Esophagus muscularis mucosa (tissue), 4 donors: Measurements from ENCODE around the gene TP53RK.
A peak's percentile ranks its signal among the peaks of the same experiment; 100 is the strongest.

ENCODE experiments used
- EP300 ChIP-seq: sonication (generic); formaldehyde crosslinking; IDR thresholded peaks from one replicate; pipeline ENCODE4 v1.6.1; 2017; ENCODE audit warnings: antibody characterized with exemption
- POLR2A ChIP-seq: fragments of 450-650 bp; IDR thresholded peaks from one replicate; pipeline ENCODE4 v1.6.1; 2017; ENCODE audit warnings: antibody characterized with exemption, moderate library complexity, mild to moderate bottlenecking, low read depth
- TF ChIP-seq, protein P1 (sequence below), 3 experiments: fragments of 200-600 bp in 2 of 3; fragments of 450-650 bp in 1 of 3; sonication (generic) in 2 of 3; IDR thresholded peaks; one replicate each; pipeline ENCODE4 v1.5.1; 2017 to 2019; ENCODE audit warnings: antibody characterized with exemption in 3 of 3, mild to moderate bottlenecking in 2 of 3, moderate library complexity in 1 of 3

DNA sequence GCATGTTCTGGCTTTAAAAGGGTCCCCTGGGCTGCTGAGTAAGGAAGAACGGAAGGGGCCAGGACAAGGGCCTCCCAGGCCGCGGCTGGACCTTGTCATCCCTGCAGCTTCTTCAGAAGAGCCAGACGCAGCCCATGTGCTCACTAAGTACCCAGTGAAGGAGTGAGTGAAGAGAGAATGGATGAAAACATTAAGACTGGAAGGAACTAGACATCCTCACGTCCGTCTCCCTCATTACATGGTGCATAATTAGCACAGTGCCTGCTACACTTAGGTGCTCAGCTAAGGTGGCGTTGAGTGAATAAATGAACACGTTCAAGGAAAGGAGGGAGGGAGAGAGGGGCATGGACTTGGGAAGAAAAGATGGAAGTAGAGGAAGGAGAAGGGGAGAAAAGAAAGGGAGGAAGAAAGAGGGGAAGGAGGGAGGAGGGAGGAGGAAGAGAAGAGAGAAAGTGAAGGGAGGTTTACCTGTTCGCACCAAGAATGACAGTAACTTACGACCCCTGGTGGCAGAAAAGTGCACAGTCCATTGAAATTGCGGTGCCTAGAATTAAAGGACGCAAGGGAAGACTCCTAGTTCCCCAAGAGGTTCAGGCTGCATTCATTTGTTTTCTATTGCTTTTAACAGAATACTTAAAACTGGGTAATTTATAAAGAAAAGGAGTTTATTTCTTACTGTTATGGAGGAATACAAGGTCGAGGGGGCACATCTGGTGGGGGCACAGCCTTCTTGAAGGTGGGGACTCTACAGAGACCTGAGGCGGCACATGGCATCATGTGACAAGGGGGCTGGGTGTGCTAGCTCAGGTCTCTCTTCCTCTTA, 8.0 kb downstream of the TP53RK start:
- TF ChIP-seq, protein P1, sequence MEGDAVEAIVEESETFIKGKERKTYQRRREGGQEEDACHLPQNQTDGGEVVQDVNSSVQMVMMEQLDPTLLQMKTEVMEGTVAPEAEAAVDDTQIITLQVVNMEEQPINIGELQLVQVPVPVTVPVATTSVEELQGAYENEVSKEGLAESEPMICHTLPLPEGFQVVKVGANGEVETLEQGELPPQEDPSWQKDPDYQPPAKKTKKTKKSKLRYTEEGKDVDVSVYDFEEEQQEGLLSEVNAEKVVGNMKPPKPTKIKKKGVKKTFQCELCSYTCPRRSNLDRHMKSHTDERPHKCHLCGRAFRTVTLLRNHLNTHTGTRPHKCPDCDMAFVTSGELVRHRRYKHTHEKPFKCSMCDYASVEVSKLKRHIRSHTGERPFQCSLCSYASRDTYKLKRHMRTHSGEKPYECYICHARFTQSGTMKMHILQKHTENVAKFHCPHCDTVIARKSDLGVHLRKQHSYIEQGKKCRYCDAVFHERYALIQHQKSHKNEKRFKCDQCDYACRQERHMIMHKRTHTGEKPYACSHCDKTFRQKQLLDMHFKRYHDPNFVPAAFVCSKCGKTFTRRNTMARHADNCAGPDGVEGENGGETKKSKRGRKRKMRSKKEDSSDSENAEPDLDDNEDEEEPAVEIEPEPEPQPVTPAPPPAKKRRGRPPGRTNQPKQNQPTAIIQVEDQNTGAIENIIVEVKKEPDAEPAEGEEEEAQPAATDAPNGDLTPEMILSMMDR (IDR thresholded peaks at IDR 0.05): peak; percentile 71 to 81 (median 72)
- TF ChIP-seq EP300: no peak
- TF ChIP-seq POLR2A: no peak
